Activated effector memory CD4-positive, alpha-beta T cell treated with Interleukin-2 at 50 U/mL for 16 hours (primary cell): Measurements from ENCODE around the gene IRF9.

Source experiments
- DNase-seq: peaks from one replicate; pipeline ENCODE4 v3.0.0-alpha.2; 2020

Gene IRF9

GRCh38 chr14:24132061-24132685 lies 28.9 kb upstream of the IRF9 start:
- DNase-seq, result no peak

GRCh38 chr14:24132976-24133375 lies 28.1 kb upstream of the IRF9 start:
- DNase-seq, result no peak

- DNase-seq, result no peak
Observed at GRCh38 chr14:24133735-24134134, 27.3 kb upstream of the IRF9 start.

- DNase-seq, result no peak
Observed at GRCh38 chr14:24135584-24135833, 25.6 kb upstream of the IRF9 start.

- peak; percentile 93 for DNase-seq
Observed at GRCh38 chr14:24135834-24136683, 25.0 kb upstream of the IRF9 start, which contains the start of gene PSME1. TSS of gene PSME1 (plus strand) at chr14:24136194. CDS start at chr14:24136263, 69 bp downstream.

- no peak for DNase-seq
Observed at GRCh38 chr14:24136684-24137528, 24.2 kb upstream of the IRF9 start.

GRCh38 chr14:24137529-24138395 lies 23.3 kb upstream of the IRF9 start:
- DNase-seq, result no peak

- DNase-seq, result no peak
Observed at GRCh38 chr14:24138396-24139271, 22.4 kb upstream of the IRF9 start.

GRCh38 chr14:24139272-24139934 lies 21.7 kb upstream of the IRF9 start:
- no peak for DNase-seq

GRCh38 chr14:24141097-24141880 lies 19.8 kb upstream of the IRF9 start, which contains the start of gene EMC9:
TSS of gene EMC9 (minus strand) at chr14:24141591. CDS start at chr14:24141304, 287 bp downstream.
- DNase-seq, result peak; percentile 99

GRCh38 chr14:24143511-24143910 lies 17.6 kb upstream of the IRF9 start:
- DNase-seq, result no peak

GRCh38 chr14:24144451-24144850 lies 16.6 kb upstream of the IRF9 start:
- DNase-seq, result no peak

GRCh38 chr14:24145219-24145618 lies 15.8 kb upstream of the IRF9 start:
- DNase-seq, result no peak

- no peak for DNase-seq
Observed at GRCh38 chr14:24145690-24146452, 15.2 kb upstream of the IRF9 start.

- peak; percentile 74 for DNase-seq
Observed at GRCh38 chr14:24146453-24146977, 14.6 kb upstream of the IRF9 start, which contains the start of gene PSME2. TSS of gene PSME2 (minus strand) at chr14:24146610. CDS start at chr14:24146581, 29 bp downstream.

- peak; percentile 97 for DNase-seq
Observed at GRCh38 chr14:24146978-24147760, 13.9 kb upstream of the IRF9 start, which contains the start of gene RNF31. TSS of gene RNF31 (plus strand) at chr14:24147498. CDS start at chr14:24147699, 201 bp downstream.

GRCh38 chr14:24147761-24148428 lies 13.2 kb upstream of the IRF9 start:
- no peak for DNase-seq
